Suppressor macrophage (primary cell): ENCODE results near the gene BBS1.
"Not testable (repeated sequence)": the region's sequence is repeated elsewhere in the genome, so short reads cannot be mapped to it uniquely, and the experiment has no call there.

Experiments
- DNase-seq, 4 experiments: peaks; one replicate each; pipeline ENCODE4 v3.0.0-alpha.2; 2020 to 2022

The BBS1 gene

DNA sequence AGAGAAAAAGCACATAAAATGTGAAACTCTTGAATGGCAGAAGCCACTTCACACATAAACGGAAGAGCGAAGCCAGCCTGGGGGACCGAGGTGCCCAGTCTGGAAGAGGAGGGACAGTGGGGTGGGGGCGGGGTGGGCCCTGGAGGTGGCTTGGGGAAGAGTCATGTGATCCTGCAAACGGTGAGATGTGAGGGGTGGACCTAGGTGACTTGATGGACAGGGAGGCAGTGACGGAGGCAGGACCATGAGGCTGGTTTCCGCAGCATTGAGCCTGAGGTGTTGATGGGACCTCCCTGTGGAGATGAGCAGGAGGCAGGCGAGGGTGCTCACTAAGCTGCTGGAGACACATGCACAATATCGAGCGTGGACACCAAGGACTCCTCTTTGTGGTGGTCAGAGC lies 18.6 kb downstream of the BBS1 start:
- DNase-seq, result no peak

DNA sequence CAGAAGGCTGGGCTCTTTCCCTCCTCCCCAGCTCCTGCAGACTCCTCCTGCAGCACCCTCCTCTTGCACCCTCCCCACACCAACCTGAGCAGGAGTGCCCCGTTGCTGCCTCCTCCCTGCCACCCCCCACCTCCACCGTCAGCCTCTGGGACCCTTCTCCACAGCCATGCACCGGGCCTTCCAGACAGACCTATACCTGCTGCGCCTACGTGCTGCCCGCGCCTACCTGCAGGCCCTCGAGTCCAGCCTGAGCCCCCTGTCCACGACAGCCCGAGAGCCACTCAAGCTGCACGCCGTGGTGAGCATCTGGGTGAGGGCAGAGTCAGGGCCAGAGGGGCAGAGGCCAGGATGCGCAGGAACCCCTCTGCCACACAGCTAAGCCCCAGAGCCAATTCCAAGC lies 19.2 kb downstream of the BBS1 start:
- DNase-seq, result no peak

DNA sequence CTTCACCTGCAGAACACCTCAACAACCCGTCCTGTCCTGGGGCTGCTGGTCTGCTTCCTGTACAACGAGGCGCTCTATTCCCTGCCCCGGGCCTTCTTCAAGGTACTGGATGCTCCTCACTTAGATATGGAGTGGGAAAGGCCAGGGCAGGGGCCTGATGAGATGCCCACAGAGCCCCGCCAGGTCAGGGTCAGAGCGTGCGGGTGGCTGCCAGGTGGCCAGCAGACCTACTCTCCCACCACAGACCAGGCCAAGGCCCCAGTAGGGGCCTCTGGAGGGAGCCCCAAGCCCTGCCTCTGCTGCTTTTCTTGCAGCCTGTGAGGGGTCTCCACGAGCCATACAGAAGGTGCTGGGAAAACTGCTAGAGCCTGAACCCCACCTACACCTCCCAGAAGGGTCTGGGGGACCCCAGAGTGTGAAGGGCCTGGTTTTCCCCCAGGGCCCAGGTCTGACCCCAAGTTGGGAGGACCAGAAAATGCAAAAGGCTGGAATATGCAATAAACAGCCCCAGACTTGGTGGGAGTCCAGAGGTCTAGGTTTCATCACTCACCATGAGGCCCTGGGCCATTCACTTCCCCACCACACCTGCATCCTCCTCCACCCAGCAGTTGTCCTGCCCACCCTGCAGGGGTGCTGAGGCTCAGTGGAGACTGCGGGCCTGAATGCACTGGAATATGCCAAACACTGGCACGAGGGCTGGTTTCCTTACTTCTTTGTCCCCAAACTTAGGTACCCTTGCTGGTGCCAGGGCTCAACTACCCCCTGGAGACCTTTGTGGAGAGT lies 20.7 kb downstream of the BBS1 start:
- no peak for DNase-seq

DNA sequence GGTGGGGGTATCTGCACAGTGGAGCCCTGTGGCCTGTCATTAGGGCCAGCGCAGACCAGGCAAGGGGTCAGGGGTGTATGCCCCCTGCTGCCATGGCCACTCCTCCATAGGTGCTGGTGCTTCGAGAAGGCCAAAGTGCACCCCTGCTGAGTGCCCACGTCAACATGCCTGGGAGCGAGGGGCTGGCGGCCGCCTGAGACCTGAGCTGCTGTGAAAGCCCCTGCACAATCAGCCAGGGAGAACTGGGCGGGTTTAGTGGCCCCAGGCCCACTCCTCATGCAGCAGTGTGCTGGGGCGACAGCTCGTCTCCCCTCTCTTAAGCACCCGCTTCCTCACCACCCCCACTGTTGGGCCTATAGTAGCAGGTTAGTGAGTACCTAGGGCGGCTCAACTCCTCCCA lies 21.4 kb downstream of the BBS1 start:
- no peak for DNase-seq

DNA sequence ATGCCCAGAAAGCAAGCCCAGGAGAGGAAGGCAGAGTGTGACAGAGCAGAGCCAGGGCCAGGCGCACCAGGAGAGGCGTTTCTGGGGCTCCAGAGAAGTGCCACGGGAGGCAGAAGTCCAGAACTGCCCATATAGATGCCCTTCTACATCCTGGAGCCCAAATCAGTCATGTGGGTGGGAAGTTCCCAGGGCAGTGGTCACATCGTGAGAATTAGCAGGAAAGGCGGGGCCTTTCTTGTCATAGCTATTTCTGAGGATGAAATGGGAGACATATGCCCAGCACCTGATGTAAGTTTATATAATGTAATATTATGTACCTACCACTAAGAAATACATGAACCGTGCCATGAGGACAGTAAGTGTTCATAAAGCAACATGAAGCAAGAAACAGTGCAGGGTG lies 22.3 kb downstream of the BBS1 start:
- no peak for DNase-seq

DNA sequence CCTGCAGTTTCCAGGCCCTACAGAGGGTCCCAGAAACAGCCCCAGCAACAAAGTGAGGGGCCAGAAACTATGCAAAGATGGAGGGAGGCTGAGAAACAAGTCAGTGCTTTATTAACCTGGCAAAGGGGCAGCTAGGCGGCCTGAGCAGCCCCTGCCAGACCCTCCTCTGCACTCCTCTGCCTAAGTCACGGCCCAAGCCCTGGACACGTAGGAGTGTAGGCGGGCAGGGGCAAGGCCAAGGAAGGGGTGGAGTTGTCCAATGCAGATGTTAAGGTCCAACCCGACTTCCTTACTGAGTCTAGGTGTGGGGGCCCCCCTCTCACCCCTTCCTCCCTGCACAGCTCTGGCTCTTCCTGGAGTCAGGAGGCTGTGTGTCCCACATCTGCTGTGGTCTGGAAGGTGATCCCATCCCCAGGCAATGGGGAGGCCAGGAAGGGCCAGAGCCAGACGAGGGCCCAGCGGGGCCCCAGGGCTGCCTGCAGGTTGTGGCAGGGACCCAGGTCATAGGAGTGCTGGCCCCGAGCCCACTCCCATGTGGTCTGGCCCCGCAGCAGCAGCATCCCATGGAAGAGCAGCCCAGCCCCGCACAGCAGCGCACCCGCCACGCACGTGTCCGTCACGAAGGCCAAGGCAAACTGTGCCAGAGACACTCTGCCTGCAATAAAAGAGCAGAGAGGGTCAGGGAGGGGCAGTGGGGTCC lies 28.9 kb downstream of the BBS1 start:
- DNase-seq, result no peak

DNA sequence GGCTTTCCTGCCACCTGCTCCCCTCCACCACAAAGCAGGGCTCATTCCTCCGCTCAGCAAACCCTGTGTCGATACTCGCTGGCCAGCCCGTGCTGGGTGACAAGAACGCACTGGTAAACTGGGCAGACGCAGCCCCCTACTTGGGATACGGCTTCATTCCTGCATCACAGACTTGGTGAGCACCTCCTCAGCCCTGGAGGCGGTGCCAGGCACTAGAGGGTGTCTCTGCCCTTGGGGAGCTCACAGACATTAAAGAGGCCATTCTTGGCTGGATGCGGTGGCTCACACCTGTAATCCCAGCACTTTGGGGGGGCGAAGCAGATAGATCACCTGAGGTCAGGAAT lies 29.4 kb downstream of the BBS1 start:
- no peak for DNase-seq

DNA sequence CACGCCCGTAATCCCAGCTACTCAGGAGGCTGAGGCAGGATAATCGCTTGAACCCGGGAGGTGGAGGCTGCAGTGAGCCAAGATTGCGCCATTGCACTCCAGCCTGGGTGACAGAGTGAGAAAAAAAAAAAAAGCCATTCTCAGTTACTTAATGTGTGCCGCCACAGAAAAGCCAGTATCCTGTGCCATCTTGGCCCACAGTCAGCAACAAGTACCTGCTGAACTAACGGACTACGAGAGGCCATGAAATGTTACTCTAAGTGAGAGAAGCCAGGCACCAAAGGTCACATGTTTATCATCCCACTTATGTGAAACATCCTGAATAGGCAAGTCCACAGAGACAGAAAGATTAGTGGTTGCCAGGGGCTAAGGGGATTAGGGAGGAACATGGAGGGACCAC lies 30.2 kb downstream of the BBS1 start:
- not testable (repeated sequence) for DNase-seq

DNA sequence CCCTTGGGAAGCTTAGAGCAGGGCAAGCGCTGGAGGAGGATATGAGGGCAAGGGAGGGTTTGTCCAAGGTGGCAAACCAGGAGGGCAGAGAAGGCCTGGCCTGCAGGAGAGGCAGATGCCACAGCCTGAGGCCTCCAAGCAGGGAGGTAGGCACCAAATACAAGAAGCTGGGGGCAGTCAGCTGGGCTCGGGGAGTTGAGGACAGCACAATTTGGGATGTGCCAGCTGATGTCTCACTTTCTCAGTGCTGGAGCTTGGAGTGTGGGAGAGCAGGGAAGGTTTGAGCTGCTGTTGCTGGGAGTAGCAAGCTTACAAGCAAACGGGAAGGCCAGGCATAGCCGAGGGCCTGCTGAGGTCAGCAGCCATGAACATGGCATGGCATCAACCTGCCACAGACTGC lies 31.5 kb downstream of the BBS1 start:
- peak in 1 of 4 experiments; percentile 14 for DNase-seq

DNA sequence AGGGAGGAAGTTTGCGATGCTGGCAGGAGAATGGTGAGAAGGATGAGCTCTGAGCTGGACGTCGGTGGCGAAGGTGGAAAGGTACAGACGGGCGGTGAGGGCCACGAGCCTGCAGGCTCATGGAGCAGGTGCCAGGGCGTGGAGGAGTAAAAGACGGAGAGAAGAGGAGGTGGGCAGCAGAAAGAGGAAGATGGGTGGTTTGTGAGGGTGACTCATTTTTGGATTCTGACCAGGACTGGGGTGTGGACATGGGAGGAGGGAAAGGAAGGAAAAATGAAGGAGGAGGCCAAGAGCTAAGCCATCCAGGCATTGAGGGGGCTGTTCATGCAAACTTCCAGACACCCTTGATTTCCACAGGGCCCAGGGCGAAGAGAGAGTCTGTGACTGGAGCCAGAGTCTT lies 31.9 kb downstream of the BBS1 start:
- peak; percentile 22 to 59 (median 51) for DNase-seq

DNA sequence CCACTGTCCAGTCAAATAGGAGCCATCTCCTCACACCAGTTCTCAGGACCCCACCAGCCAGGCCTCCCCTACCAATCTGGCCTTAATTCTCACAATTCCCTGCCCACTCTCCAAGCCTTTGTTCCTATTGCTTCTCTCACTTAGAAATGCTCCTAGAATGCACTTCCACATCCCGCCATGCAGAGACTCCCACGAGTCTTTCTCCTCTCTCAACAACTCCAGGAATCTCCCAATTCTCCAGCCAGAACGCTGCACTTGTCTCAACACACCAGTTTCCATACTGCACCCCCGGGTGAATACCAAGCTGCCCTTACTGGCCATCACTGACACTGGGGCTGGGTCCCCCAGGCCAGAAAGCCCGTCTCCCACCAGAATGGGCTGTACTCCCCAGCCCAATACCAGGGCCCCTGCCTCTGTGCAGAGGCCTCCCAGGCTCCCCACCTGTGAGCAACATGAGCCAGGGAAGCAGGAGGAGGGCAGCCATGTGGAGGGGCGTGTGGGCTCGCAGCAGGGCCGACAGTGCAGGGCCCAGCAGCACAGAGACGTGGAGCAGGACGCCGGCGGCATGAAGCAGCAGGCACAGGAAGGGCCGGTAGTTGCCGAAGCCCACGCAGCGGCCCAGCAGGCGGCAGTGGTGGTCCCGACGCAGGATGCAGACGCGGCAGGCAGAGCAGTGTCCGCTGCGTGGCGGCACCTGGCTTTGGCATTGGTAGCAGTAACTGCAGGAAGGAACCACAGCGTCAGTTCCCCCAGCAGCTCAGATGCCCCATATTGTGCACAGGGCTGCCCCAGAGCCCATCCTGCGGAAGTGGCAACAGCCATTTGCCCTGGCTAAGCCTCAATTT lies 33.0 kb downstream of the BBS1 start:
- DNase-seq, result peak; percentile 14 to 68 (median 47)

DNA sequence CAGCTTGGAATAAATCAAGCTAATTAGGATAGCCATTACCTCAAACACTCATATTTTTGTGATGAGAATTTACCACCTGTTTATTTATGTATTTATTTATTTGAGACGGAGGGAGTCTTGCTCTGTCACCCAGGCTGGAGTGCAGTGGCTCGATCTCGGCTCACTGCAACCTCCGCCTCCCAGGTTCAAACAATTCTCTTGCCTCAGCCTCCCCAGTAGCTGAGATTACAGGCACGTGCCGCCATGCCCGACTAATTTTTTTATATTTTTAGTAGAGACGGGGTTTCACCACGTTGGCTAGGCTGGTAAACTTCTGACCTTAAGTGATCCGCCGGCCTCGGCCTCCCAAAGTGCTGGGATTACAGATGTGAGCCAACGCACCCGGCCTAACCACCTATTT lies 34.5 kb downstream of the BBS1 start:
- DNase-seq, result not testable (repeated sequence)

DNA sequence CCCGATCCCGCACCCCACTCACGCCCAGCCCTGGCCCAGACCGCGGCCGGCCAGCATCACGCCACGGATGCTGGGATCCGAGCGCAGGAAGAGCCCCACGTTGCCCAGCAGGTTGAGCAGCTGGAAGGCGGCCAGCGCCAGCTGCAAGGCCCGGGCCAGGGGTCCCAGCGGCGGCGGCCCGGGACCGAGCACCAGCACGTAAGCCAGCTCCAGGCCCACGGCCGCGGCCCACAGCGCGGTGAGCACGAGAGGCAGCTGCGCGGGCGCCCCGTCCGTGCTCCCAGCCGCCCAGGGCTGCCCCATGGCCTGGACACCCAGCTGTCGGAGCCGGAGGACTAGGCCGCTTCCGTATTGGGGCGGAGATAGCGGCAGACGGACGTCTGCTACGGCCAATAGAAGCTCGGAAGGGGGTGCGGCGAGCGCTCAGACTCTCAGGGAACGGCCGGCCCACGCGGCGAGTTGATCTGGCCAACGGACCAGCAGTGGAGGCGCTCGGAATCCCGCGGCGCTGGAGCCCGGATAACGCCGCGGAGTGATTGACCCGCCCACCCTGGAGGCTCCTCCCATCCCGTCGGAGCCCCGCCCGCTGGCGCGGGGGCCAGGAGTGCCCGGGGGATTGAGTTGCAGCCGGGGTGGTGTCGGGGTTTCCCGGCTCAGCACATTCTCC lies 35.4 kb downstream of the BBS1 start, which contains the start of gene ZDHHC24:
Gene ZDHHC24 (minus strand): TSS at position 348 of the 667 bp plus-strand sequence. CDS start 45 bp downstream, at position 303.
- peak; percentile 99 to 100 (median 100) for DNase-seq

DNA sequence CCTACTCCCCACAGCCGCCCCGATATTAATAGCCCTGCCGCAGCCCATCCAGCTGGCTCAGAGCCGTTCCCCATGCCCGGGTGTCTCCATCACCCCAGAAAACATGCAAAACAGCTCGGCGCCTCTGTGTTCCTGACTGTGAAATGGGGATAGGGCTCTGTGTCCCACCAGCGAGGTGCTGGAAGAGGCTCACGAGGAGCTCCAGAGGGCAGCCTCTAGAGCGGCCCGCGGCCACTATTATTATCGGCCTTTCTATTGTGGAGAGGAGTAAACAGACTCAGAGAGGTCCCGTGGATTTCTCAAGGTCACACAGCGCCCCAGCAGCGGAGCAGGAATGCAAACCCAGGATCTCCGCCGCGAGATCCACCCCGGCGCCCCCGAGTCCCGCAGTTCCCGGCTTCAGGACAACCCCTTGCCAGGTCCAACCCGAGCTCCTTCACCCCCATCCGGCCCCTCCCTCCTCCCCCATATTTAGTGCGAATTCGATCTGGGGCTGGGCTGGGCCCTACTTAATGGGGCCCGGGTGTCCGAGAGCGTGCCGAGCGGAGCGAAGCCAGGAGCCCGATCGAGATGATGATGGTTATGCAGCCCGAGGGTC lies 36.0 kb downstream of the BBS1 start, which contains the start of gene ACTN3:
Gene ACTN3 (plus strand): TSS at position 536 of the 598 bp plus-strand sequence. CDS start 35 bp downstream, at position 571.
- no peak for DNase-seq

DNA sequence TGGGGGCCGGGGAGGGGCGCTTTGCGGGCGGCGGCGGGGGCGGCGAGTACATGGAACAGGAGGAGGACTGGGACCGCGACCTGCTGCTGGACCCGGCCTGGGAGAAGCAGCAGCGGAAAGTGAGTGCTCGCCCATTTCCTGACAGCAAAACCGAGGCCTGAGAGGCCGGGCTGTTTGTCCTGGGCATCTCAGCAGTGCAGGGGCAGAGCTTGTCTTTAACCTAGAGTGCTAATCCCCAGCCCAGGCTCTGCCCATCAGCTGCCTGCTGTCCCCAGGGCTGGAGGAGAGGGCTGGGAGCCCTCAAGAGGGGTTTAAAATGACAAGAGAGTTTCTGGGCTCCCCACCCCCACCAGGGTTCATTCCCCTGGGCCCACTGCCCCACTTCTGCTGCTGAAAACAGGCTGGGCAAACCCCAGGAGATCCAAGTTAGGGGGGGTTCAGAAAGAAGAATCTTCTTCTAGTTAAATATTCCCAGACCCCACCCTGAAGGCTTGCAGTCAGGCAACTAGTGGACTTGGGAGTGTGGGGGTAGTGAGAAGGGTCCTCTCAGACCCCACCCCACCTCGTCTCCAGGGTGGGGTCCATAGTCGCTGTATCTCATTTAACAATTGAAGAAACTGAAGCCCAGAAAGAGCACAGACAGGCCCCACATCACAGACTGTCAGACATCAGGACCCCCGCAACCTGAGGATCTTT lies 36.7 kb downstream of the BBS1 start:
- DNase-seq, result no peak

DNA sequence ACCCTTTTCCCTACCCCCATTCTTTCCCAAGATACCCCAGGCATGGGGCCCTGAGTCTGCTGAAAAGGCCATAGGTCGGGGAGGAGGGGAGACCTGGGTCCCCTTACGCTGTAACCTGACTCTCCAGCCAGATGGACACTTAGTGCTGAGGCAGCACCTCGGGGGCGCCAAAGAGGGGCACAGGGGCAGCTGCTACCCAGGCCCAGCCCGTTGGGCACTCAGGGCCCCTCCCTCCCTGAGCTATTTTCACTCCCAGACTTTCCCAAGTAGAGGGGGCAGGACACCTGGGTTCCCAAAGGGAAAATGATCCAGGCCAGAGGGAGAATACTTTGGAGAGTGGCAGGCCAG lies 37.2 kb downstream of the BBS1 start:
- DNase-seq, result no peak

DNA sequence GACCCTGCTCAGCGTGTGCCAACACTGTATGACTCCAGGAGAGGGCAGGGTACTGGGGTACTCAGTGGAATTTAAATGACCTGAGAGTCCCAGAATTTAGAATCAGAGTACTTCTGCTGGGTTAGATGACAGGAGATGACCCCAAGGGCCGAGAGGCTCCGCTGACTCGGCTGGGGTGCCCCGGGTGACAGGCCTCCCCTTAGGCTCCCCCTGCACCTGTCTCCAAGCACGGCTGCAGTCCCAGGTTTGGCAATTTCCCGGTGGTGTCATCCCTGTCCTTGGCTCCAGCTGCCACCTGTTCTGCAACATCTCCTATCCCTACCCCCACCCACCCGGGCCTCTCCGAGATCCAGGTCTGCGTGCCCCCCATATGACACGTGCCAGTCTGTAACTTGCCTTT lies 37.6 kb downstream of the BBS1 start:
- no peak for DNase-seq

DNA sequence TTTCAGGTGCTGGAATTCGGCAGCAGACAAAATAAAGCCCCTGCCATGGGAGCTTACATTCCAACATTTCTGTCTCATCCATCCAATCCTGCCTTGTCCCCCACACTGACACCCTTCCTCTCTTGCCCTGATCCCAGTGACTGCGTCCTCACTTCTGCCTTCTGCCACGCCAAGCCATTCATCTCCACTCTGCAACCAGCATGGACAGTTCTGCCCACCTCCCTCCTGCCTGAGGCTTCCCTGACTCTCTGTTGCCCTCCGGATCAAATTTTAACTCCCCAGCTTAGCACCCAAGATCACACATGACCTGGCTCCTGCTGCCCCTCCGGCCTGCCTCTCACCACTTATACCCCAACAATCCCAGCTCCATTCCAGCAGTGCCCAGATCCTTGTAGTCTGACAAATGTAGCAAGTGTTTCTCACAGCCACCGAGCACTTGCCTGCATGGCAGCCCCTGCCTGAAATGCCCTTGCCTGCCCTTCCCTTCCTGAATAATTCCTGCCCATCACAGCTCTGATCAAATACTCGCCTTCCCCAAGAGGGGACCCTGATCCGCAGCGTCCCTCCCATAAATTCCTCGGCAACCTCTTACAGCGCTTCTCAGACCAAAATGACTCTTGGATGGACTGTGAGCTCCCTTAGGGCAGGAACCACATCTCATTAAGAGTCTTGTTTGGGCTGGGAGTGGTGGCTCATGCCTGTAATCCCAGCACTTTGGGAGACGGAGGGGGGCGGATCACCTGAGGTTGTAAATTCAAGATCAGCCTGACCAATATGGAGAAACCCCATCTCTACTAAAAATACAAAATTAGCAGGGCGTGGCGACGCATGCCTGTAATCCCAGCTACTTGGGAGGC lies 38.6 kb downstream of the BBS1 start:
- DNase-seq, result no peak

DNA sequence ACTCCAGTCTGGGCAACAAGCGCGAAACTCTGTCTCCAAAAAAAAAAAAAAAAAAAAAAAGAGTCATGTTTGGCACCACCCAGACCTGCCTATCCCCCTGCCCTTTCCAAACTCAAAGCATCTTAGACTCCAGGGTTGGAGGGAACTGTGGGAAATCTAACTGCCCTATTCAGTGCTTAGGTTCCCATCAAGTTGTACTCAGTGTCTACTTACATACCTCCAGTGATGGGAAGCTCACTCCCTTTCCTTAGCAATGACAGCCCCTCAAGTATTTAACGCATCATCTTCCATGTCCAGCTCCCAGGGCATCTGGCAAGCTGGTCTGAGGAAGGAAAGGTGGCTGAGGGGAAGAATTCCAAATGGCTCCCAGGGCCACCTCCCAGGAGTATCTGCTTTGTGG lies 39.3 kb downstream of the BBS1 start:
- DNase-seq, result no peak

DNA sequence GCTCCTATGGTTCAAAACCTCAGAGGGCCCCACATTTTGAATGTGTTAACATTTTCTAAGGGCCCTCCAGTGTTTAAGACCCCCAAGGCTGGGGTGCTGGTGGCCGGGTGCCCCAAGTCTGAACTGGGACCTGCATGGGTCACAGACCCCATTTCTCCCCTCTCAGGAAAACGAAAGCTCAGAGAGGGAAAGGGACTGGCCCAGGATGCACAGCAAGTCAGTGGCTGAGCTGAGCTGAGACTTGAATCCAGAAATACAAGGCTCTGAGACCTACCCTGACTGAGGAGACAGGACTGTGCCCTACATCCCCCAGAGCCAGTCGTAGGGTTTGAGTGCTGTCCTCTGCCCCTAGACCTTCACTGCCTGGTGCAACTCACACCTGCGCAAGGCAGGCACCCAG lies 40.5 kb downstream of the BBS1 start:
- DNase-seq, result no peak

DNA sequence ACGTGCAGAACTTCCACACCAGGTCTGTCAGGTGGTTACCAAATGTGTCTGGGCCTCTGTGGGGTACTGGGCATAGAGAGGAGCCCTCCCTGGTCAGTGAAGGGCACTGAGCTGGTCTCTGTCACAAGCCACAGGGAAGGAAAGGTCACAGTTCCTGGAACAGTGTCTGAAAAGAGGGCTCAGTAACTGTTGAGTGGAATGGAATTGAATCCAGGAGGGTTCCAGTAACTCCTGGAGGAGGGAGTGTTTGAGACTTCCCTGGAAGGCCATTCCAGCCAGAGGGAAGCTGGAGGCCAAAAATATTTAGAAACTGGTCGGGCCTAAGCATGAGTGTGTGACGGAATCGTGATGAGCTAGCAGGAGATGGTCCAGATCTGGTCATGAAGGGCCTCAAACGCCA lies 44.2 kb downstream of the BBS1 start:
- no peak for DNase-seq
